DOHH2 (cell line): ENCODE results near the gene ZBTB16.

ENCODE experiments used
- CTCF ChIP-seq: fragments of 200-600 bp; sonication (generic); IDR thresholded peaks from one replicate; pipeline ENCODE4 v1.5.1; 2014; ENCODE audit warnings: antibody characterized with exemption, mild to moderate bottlenecking, low read depth, low read length; ENCODE audit not compliant: poor library complexity, severe bottlenecking
- EZH2phosphoT487 ChIP-seq: fragments of 200-600 bp; sonication (generic); IDR thresholded peaks from 2 replicates; pipeline ENCODE4 v1.6.1; 2017; ENCODE audit warnings: borderline replicate concordance, mild to moderate bottlenecking, antibody characterized with exemption, low read length, moderate library complexity, mixed read lengths

DNA sequence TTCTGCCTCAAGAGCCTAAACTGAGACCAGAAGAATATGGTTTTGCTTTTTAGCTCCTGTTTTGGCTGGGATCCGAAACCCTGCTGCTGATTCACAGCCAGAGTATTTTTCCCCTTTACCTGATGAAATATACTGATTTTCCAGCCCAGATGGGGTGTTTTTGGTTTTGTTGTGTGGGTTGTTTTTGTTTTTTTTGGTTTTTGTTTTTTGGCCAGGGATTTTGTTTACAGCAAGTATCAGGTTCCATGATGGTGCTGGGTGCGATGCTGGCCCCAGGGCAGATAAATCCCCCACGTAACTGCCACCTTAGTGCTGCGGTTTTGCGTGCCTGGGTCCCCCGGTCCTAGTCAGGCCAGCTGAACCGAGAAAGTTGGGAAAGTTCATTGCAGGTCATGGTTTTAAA lies 103.7 kb downstream of the ZBTB16 start:
- TF ChIP-seq CTCF (no peak), EZH2phosphoT487 (no peak)
